K562 (cell line): ENCODE results near the gene MFAP2. TPM values are rescaled to one million over a fixed set of nuclear protein-coding genes. Genes with fewer than 3 reads are reported as not detected.

Source experiments
- ATAC-seq: fragments of 200-7000 bp; cut with Tn5 transposase; 3 replicates; pipeline ENCODE4 v1.9.1; 2020; ENCODE audit warnings: moderate library complexity
- BruUV-seq: library from RNA; stranded (reverse); fragments of 400-500 nt; replicated peaks from 2 replicates; lab custom pipeline; 2021; lab: Mats Ljungman, UMichigan
- CTCF ChIA-PET: fragments of 300-600 bp; formaldehyde crosslinking; extraction: SDS; loops from one replicate; lab custom pipeline; 2021; ENCODE audit warnings: low intra/inter-chr PET ratio; lab: Yijun Ruan, JAX
- POLR2A ChIA-PET: fragments of 300-600, 350-650 bp; sonication (Branson Sonifier 250); formaldehyde crosslinking; extraction: SDS; loops from one replicate; lab custom pipeline; 2021; ENCODE audit warnings: antibody characterized with exemption, inconsistent platforms; lab: Yijun Ruan, JAX
- DNase-seq, 4 experiments: peaks; one replicate each; pipeline versions ENCODE4 v3.0.0 to v3.0.0-alpha.2; 2011 to 2018; ENCODE audit warnings: low spot score in 3 of 4, mixed read lengths in 3 of 4; ENCODE audit errors: extremely low read depth in 1 of 4
- FAIRE-seq: peaks from 2 replicates; lab custom pipeline; 2011; peaks lifted over from hg19 to GRCh38; lab: Jason Lieb, UNC
- H2AFZ ChIP-seq: 2 replicates; pipeline ENCODE4 v1.6.0; 2011; ENCODE audit warnings: low read depth, low read length, control low read depth, inconsistent platforms
- H3K27ac ChIP-seq: fragments of 200-600 bp; 3 replicates; pipeline ENCODE4 v1.8.0; 2011; ENCODE audit warnings: low read depth, mild to moderate bottlenecking, control low read depth, inconsistent platforms, low read length, moderate library complexity, mixed read lengths; ENCODE audit errors: extremely low read depth
- H3K27me3 ChIP-seq, 2 experiments: fragments of 300-600 bp in 1 of 2; 2 replicates in 1 of 2; 3 replicates in 1 of 2; pipeline versions ENCODE4 v1.6.0 to v1.8.0; 2011; ENCODE audit warnings: inconsistent platforms in 2 of 2, low read length in 2 of 2, mild to moderate bottlenecking in 1 of 2, mixed read lengths in 1 of 2, moderate library complexity in 1 of 2; ENCODE audit not compliant: control insufficient read depth in 2 of 2, insufficient read depth in 2 of 2
- H3K36me3 ChIP-seq: fragments of 300-600 bp; 3 replicates; pipeline ENCODE4 v1.8.0; 2011; ENCODE audit warnings: mild to moderate bottlenecking, low read length, inconsistent platforms; ENCODE audit not compliant: control insufficient read depth, insufficient read depth
- H3K4me1 ChIP-seq, 2 experiments: fragments of 200-600 bp in 1 of 2; replicated peaks in 1 of 2; 2 replicates in 1 of 2; 3 replicates in 1 of 2; pipeline versions ENCODE4 v1.5.1 to v1.8.0; 2011; ENCODE audit warnings: inconsistent platforms in 2 of 2, low read length in 2 of 2, mild to moderate bottlenecking in 1 of 2, mixed read lengths in 1 of 2, moderate library complexity in 1 of 2; ENCODE audit not compliant: control insufficient read depth in 2 of 2, insufficient read depth in 2 of 2
- H3K4me2 ChIP-seq: 2 replicates; pipeline ENCODE4 v1.6.1; 2011; ENCODE audit warnings: low read length, control low read depth, inconsistent platforms, mixed read lengths; ENCODE audit not compliant: insufficient read depth
- H3K4me3 ChIP-seq: fragments of 200-600 bp; sonication (generic), shearing (Covaris generic); 2 replicates; pipeline ENCODE4 v1.5.1; 2016; ENCODE audit warnings: control low read depth, inconsistent platforms
- H3K79me2 ChIP-seq: fragments of 200-600 bp; 3 replicates; pipeline ENCODE4 v1.8.0; 2011; ENCODE audit warnings: low read length, inconsistent platforms; ENCODE audit not compliant: control insufficient read depth, insufficient read depth
- H3K9ac ChIP-seq, 2 experiments: 2 replicates each; pipeline versions ENCODE4 v1.6.0 to v1.6.1; 2011; ENCODE audit warnings: low read depth in 2 of 2, low read length in 2 of 2, control low read depth in 1 of 2, inconsistent platforms in 1 of 2, mild to moderate bottlenecking in 1 of 2, mixed read lengths in 1 of 2; ENCODE audit not compliant: insufficient read depth in 1 of 2
- H3K9me1 ChIP-seq: one replicate; pipeline ENCODE4 v1.6.0; 2011; ENCODE audit warnings: inconsistent platforms, mild to moderate bottlenecking, low read length, moderate library complexity; ENCODE audit not compliant: control insufficient read depth, insufficient read depth
- H3K9me3 ChIP-seq: replicated peaks from 2 replicates; pipeline ENCODE4 v1.5.1; 2011; ENCODE audit warnings: low read depth, low read length, inconsistent platforms; ENCODE audit not compliant: control insufficient read depth, insufficient read depth
- H4K20me1 ChIP-seq: replicated peaks from 2 replicates; pipeline ENCODE4 v1.6.1; 2011; ENCODE audit warnings: low read length, inconsistent platforms, mixed read lengths; ENCODE audit not compliant: control insufficient read depth, insufficient read depth
- ADNP ChIP-seq: fragments of 200-800 bp; sonication (Bioruptor generic); IDR thresholded peaks from 2 replicates; pipeline ENCODE4 v1.6.1; 2016; ENCODE audit warnings: missing genetic modification characterization, missing compliant biosample characterization
- BCOR ChIP-seq: fragments of 450-650 bp; IDR thresholded peaks from 2 replicates; pipeline ENCODE4 v1.6.1; 2016
- KDM1A ChIP-seq, 2 experiments: fragments of 450-650 bp; IDR thresholded peaks; 2 replicates each; pipeline ENCODE4 v1.6.1; 2016; ENCODE audit warnings: mild to moderate bottlenecking in 2 of 2
- KLF13 ChIP-seq: fragments of 450-650 bp; IDR thresholded peaks from 2 replicates; pipeline ENCODE4 v1.6.1; 2016; ENCODE audit warnings: missing genetic modification characterization, low read depth, mild to moderate bottlenecking, missing compliant biosample characterization, moderate library complexity, borderline replicate concordance
- MIER1 ChIP-seq: fragments of 450-650 bp; IDR thresholded peaks from 2 replicates; pipeline ENCODE4 v1.6.1; 2016; ENCODE audit warnings: antibody characterized with exemption, mild to moderate bottlenecking, low read depth
- PTBP1 ChIP-seq: fragments of 200-400 bp; formaldehyde crosslinking; IDR thresholded peaks from 2 replicates; pipeline ENCODE4 v1.6.1; 2017; ENCODE audit warnings: low read depth, low read length
- ZFP36 ChIP-seq: fragments of 150-350 bp; IDR thresholded peaks from 2 replicates; pipeline ENCODE4 v1.6.1; 2018; ENCODE audit warnings: low read length, low read depth; ENCODE audit not compliant: partially characterized antibody
- WGBS: fragments of 100-300 bp; shearing (Covaris generic); methylation state at CpG from one replicate; pipeline ENCODE4 v1.1.6; 2016; ENCODE audit warnings: low coverage, mixed read lengths; ENCODE audit not compliant: insufficient coverage; ENCODE audit errors: missing lambda C conversion rate; 5-methylcytosine and 5-hydroxymethylcytosine counted together
- in situ Hi-C: fragments of 300-500 bp; cut with MboI; formaldehyde crosslinking; loops from 4 replicates; pipeline ENCODE4 v1.15.0; 2018; ENCODE audit warnings: inconsistent platforms, mixed read lengths
- intact Hi-C: fragments of 100-400 bp; cut with micrococcal nuclease; formaldehyde crosslinking; loops from 2 replicates; pipeline ENCODE4 v1.14.2; 2022
- polyA plus RNA-seq, 8 experiments: library from polyadenylated mRNA; depleted of rRNA in 4 of 8; stranded (reverse) in 5 of 8; unstranded in 3 of 8; fragments of >200 nt; fragmentation: Nextera tagmentation in 2 of 8; fragmentation: Illumina TruSeq in 1 of 8; extraction: Ambion mirVana in 2 of 8; extraction: Trizol in 1 of 8; gene quantifications; 2 replicates each; pipeline versions ENCODE4 v1.2.1 to v1.2.3, GENCODE V29; 2011 to 2014; ENCODE audit warnings: inconsistent platforms in 1 of 8, missing spikeins in 1 of 8
- total RNA-seq, 7 experiments: library from RNA; depleted of rRNA in 6 of 7; stranded (reverse); fragments of >200 nt in 6 of 7; fragmentation: Illumina TruSeq in 2 of 7; extraction: Trizol in 2 of 7; gene quantifications; 2 replicates each; pipeline versions ENCODE4 v1.2.1 to v1.2.3, GENCODE V29; 2011 to 2021; ENCODE audit warnings: low replicate concordance in 1 of 7
- TF ChIP-seq, protein P1 (sequence below): sonication (generic); formaldehyde crosslinking; IDR thresholded peaks from 2 replicates; pipeline ENCODE4 v1.8.1; 2023; ENCODE audit warnings: mild to moderate bottlenecking, missing genetic modification reagents
- TF ChIP-seq, protein P2 (sequence below): IDR thresholded peaks from 2 replicates; pipeline ENCODE4 v1.6.1; 2011; ENCODE audit warnings: borderline replicate concordance, low read depth, mild to moderate bottlenecking, moderate library complexity, low read length; ENCODE audit not compliant: insufficient read depth, poor library complexity, severe bottlenecking
- TF ChIP-seq, protein P3 (sequence below): fragments of 450-650 bp; IDR thresholded peaks from 2 replicates; pipeline ENCODE4 v1.6.1; 2018; ENCODE audit not compliant: partially characterized antibody

Gene MFAP2
- total and polyA plus RNA-seq, 9 of the 15 experiments (the other 6 are each of a cell fraction or from before 2014, with no cell fraction given) = not detected

DNA sequence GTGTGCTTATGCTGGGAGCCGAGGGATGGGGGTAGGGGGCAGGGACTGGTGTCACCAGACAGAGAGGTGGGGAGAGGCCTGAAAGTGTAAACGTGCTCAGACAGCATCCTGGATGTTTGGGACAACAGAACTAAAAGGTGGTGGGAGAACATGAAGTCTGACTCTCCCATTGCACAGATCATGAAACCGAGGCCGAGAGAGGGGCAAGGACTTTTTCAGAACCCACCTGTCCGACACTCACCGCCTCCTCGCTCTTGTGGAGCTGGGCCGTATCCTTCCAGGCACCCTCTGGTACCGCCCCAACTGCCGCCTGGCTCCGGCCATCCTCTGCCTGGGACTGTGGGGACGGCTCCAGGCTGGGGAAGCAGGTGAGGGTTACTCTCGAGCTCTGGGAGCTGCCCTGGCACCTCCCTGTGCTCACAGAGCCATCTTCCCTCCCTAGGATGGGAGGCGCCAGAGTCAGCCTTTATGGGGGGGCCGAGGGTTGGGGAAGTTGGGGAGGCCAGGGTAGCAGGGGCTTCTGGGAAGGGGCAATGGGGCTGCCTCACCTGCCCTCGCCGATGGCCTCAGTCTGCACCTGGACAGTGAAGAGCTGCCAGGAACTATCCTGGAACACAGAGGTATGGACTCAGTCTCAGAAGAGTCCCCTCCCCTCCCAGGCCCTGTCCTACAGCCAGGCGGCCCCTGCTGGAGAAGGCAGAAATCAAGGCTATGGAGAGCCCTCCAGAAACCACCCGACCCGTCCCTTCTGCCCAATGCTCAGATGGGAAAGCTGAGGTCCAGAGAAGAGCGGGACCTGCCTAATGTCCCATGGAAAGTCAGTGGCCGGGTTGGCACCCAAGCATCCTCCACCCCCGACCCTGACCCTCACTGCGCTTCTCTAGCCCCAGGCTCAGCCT, 24.3 kb upstream of the MFAP2 start:
- Histone ChIP-seq H3K9ac (no peak overlapping the region; a peak in 1 of 4 replicates), H3K27me3 (no peaks in the 10 kb centered on the region), H3K36me3 (peaks cover 33% of the 10 kb centered on the region; the same call in 2 of the 3 replicates), H3K4me3 (no peak overlapping the region), H3K27ac (no peak overlapping the region), H3K4me1 (peaks cover 0 to 20% of the 10 kb centered on the region in 2 experiments; a peak in 3 of 5 replicates), H3K9me1 (no peaks in the 10 kb centered on the region), H4K20me1 (no peaks in the 10 kb centered on the region), H3K9me3 (no peaks in the 10 kb centered on the region), H3K4me2 (no peak overlapping the region), H2AFZ (no peak overlapping the region), H3K79me2 (no peaks in the 10 kb centered on the region)
- DNase-seq (peak in 1 of 4 experiments; percentile 43), FAIRE-seq (no peak), ATAC-seq (peak; percentile 76)
- BruUV-seq = no TSS peak
- ChIA-PET POLR2A (interaction anchor here (1.2 kb wide), 1 partner anchor 9 kb away, joined by 3 read pairs; no protein-coding TSS in a partner anchor), CTCF (no interaction called here)
- 85% methylated on average over 19 of the region's 24 CpGs for WGBS
- intact Hi-C loops (no loop called here), in situ Hi-C loops (no loop called here)
- TF ChIP-seq, protein P1, sequence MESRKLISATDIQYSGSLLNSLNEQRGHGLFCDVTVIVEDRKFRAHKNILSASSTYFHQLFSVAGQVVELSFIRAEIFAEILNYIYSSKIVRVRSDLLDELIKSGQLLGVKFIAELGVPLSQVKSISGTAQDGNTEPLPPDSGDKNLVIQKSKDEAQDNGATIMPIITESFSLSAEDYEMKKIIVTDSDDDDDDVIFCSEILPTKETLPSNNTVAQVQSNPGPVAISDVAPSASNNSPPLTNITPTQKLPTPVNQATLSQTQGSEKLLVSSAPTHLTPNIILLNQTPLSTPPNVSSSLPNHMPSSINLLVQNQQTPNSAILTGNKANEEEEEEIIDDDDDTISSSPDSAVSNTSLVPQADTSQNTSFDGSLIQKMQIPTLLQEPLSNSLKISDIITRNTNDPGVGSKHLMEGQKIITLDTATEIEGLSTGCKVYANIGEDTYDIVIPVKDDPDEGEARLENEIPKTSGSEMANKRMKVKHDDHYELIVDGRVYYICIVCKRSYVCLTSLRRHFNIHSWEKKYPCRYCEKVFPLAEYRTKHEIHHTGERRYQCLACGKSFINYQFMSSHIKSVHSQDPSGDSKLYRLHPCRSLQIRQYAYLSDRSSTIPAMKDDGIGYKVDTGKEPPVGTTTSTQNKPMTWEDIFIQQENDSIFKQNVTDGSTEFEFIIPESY = no peak
- TF ChIP-seq ZFP36 (no peak), KLF13 (no peak), MIER1 (peak; percentile 72), ADNP (peak; percentile 8; the same call in 1 of the 2 replicates), PTBP1 (peak; percentile 87; the same call in 1 of the 2 replicates), BCOR (peak; percentile 47; the same call in 1 of the 2 replicates), KDM1A (IDR thresholded peaks at IDR 0.05) (peak in 1 of 2 experiments; percentile 38; a peak in 1 of 4 replicates)
- TF ChIP-seq, protein P2, sequence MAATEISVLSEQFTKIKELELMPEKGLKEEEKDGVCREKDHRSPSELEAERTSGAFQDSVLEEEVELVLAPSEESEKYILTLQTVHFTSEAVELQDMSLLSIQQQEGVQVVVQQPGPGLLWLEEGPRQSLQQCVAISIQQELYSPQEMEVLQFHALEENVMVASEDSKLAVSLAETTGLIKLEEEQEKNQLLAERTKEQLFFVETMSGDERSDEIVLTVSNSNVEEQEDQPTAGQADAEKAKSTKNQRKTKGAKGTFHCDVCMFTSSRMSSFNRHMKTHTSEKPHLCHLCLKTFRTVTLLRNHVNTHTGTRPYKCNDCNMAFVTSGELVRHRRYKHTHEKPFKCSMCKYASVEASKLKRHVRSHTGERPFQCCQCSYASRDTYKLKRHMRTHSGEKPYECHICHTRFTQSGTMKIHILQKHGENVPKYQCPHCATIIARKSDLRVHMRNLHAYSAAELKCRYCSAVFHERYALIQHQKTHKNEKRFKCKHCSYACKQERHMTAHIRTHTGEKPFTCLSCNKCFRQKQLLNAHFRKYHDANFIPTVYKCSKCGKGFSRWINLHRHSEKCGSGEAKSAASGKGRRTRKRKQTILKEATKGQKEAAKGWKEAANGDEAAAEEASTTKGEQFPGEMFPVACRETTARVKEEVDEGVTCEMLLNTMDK = peak; percentile 80
- TF ChIP-seq, protein P3, sequence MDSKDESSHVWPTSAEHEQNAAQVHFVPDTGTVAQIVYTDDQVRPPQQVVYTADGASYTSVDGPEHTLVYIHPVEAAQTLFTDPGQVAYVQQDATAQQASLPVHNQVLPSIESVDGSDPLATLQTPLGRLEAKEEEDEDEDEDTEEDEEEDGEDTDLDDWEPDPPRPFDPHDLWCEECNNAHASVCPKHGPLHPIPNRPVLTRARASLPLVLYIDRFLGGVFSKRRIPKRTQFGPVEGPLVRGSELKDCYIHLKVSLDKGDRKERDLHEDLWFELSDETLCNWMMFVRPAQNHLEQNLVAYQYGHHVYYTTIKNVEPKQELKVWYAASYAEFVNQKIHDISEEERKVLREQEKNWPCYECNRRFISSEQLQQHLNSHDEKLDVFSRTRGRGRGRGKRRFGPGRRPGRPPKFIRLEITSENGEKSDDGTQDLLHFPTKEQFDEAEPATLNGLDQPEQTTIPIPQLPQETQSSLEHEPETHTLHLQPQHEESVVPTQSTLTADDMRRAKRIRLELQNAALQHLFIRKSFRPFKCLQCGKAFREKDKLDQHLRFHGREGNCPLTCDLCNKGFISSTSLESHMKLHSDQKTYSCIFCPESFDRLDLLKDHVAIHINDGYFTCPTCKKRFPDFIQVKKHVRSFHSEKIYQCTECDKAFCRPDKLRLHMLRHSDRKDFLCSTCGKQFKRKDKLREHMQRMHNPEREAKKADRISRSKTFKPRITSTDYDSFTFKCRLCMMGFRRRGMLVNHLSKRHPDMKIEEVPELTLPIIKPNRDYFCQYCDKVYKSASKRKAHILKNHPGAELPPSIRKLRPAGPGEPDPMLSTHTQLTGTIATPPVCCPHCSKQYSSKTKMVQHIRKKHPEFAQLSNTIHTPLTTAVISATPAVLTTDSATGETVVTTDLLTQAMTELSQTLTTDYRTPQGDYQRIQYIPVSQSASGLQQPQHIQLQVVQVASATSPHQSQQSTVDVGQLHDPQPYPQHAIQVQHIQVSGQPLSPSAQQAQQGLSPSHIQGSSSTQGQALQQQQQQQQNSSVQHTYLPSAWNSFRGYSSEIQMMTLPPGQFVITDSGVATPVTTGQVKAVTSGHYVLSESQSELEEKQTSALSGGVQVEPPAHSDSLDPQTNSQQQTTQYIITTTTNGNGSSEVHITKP = peak; percentile 15
